GM18519 (cell line): ENCODE data around the gene STN1.
A peak's percentile ranks its signal among the peaks of the same experiment; 100 is the strongest.

Experiments
- ATAC-seq: cut with Tn5 transposase; IDR thresholded peaks from one replicate; pipeline ENCODE4 v1.9.1; 2021; ENCODE audit warnings: mild to moderate bottlenecking, moderate library complexity; ENCODE audit not compliant: unreplicated experiment, low FRiP score

STN1 gene

DNA sequence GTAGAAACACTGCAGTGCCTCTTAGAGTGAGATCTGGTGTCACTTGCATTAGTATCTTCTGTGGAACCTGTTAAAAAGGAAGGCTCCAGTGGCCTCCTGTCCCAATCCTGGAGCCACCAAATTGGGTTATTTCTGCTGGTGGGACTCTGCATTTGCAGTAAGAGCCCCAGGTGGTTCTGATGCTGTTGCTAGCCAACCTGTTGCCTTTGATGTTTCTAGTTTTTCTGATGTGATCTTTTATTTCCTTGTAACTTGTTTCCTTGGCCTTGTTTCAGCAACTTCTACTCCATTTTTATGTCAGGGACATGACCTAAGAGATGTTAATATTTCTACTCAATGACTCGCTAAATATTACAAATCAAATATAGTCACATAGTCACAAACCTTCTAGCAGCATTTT lies 12.5 kb upstream of the STN1 start:
- no peak for ATAC-seq

DNA sequence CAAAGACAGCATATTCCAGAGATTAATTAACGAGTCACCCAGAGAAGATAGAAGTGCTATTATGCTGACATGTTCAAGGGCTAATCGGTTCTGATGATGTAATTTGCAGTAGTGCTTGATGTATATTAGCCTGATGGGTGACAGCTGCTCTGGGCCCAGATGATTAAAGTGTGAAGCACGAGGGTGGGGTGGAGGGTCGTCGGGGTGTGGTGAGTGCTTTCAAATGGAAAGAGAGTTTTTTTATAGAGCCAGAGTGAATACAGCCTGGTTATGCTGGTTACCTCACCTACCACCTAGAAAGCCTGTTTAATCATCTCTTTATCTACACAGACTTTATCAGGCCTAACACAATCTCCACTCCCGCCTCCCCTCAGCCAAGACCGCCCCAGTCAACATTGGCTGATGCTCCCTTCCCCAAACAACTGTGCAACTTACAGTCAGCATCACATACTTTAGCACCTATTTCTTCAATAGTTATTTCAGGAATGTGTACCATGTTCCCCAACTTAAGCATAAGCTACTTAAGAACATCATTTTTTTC lies 11.5 kb upstream of the STN1 start:
- ATAC-seq, result no peak

DNA sequence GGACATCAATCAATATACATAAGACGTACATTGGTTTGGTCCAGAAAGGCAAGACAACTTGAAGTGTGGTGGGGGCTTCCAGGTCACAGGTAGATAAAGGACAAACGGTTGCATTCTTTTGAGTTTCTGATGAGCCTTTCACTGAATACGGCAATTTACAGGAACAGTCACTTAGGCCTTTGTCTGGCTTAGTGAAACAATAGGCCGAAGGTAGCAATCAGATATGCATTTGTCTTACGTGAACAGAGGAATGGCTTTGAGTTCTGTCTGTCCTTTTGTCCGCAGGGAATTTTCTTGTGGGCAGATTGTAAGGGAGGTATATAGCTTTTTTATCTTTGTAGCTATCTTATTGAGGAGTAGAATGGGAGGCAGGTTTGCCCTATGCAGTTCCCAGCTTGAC lies 10.8 kb upstream of the STN1 start:
- ATAC-seq, result no peak

DNA sequence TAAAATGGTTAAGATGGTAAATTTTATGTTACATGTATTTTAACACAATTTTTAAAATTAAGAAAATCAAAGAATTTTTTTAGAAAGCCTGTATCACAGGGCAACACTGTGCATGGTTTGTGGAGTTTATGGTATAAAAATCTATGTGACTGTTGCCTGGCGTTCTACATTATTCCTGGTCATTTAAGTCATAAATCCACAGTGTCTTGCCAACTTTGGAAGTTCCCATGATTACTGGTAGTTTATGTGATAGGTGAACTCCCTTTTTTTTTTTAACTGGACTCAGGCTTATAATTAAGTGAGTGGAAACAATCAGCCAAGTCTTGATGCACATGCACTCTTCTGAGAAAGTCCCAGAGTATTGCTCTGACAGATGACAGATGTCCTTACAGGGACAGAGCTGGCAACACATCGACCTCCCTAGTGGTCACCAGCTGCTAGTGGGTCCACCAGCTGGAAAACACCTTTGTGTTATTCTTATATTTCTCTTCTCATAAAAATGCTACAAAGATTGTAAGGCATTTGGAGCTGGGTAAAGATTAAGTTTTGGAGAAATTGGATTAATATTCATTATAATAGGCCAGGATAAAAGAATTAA lies 8.8 kb upstream of the STN1 start:
- no peak for ATAC-seq

DNA sequence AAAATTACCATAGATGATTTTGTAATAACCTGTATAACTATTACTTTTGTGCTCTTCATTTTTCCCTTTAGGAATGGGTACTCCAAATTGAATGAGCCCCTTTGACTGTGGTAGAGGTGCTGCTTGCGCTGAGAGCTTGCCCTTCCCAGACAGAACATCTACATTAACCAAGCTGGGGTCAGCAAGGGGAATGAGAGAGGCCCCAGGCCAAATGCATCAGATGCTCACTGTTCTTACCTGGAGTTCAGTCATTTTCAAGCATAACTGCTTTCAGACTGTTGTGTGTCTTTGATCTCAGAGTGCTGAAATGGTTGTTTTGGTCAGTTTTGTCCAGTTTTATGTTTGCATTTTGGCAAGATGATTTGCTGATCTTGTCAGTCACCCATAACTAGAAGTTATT lies 7.6 kb upstream of the STN1 start:
- ATAC-seq, result no peak

DNA sequence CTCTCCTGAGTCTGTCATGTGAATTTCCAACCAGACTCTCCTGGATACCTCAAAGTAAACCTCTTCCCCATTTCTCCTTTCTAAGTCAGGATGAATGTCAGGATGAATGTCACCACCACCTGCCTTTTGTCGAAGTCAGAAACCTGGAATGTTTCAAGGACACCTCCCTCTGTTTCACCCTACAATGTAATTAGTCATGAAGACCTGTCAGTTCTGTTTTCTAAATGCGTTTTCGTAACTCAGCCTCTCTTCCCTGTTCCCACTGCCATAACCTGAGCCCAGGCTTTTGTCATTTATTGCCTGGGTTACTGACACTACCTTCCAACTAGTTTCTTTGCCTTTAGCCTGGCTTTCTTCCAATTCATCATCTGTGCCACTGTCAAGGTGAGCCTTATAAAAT lies 5.5 kb upstream of the STN1 start:
- no peak for ATAC-seq

DNA sequence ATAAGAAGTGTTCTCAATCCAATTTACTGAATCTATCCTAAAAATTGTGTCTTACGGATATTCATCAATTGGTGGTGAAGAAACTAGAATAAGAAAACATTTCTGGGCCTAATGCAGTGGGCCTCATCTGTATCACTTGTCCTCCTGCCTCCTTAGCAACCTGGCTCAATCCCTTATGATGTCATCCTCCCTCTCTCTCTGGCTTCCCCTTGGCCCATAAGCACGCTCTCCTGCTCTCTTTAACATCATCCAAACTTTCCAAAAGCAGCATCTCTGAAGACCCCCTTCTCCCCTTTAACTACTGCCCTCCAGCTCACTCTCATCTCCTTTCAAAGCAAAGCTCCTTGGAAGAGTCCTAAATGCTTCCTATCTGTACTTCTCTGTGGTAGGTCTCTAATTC lies 4.7 kb upstream of the STN1 start:
- no peak for ATAC-seq

DNA sequence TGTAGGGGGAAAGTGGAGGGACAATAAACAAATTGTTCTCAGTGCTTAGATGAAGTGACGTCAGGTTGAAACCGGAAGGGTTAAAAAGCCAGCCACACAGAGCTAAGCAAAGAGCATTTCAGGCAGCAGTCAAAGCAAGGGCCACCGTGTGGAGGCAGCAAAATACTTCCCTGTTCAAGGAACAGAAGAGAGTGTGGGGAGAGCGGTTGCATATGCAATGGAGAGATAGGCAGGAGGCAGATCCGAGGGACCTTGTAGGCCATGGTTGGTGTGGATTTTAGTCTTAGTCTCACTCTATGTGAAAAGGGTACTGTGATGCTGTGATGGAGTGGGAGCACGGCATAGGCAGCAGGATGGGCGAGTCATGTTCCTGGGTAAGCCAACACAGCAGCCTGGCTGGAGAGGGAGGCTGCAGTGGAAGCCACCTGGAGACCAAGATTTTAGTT lies 3.8 kb upstream of the STN1 start:
- ATAC-seq, result peak; percentile 32

DNA sequence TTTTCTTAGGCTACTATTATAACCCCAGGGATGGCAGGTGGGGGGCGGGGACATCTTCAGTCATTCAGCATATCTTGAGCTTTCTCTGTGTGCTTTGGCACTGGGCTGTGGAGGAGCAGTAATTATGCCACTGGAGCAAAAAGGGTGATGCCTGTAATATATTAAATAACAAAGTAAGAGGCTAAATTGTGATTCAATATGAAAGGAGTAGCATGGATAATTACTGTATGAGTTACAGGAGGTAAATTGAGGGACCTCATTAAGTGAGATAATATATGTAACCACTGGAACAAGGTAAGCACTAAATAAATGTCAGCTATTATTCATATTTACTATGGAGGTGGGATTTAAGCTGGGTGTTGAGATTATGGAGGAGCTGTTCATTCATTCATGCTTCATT lies 3.3 kb upstream of the STN1 start:
- no peak for ATAC-seq

DNA sequence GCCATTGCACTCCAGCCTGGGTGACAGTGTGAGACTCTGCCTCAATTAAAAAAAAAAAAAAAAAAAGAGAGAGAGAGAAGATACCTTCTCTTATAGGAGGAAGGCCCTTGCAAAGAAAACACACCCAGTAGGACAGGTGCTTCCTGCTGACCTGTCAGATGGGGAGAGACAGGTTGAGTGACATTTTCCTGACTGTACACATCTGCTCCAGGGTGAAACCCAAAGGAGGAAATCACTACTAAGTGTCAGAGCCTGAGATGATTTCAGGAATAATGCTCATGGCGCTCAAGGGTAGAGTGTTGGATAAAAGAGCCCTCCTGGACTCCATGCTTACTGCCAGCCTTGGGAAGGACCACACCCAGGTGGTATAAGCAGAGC lies 1.7 kb upstream of the STN1 start:
- ATAC-seq, result no peak

DNA sequence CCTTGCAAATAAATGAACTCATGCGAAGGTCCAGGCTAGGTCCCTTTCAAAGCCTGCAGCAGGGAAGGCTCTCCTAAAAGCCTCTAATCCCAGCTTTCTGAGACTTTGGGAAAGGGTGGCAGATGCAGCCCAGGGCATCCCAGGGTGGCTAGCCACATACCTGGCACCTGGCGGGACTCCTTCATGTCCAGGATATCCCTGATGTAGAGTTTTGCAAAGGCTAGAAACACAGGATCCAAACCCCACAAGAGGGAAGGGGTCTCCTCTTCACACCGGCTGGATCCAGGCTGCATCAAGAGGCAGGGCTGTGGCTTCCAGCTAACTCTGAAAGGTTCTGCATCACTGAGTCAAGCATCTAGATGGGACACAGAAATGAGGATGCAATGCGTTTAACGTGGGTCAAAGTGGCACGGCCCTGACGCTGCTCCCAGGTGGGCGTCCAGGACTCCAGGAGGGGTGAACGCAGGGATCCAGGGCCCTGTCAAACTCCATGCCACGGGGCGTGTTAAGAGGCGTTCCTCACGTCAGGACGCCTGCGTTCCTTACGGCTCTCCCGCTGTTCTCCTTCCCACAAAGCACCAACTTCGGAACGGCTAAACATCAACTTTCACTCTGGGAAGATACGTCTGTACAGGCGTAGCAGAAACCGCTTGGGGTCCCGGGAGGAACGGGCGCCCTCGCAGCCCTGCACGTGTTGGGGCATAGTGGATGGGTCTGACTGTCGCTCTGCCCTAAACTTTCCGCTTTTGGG lies 507 bp downstream of the STN1 start:
- ATAC-seq, result no peak

DNA sequence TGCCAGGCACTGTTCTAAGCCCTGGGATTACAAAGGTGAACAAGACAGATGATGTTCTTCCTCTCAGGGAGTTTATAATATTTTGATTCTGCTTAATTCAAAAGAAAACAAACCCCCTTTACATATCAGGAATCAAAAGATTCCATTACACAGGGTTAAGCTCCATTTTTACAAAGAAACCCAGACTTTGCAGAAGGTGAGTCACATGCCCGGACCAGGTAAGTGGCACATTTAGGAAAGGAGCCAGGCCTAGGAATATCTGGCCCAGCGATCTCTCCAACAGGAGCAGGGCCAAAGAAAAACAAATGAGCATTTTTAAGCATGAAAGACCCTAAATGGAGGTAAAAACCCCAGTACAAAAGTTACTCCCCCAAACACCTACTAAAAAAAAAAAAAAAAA lies 1.1 kb downstream of the STN1 start:
- ATAC-seq, result no peak

DNA sequence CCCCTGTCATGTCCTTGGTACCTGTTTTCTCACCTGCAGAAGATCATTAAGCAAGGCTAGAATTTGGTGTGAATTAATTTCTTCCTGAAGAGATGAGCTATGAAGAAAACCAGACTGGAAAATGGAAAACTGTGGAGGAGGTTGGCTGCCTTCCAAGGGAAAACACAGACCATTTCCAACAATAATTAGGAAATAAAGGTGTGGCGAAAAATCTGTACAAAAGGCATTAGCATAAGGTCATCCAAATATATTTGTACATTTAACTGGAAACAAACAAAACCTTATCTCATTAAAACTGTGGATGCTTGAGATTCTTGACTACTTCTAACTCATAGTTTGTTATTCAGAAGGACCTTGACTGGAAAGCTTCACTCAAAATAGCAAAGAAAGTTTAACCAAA lies 1.7 kb downstream of the STN1 start:
- no peak for ATAC-seq

DNA sequence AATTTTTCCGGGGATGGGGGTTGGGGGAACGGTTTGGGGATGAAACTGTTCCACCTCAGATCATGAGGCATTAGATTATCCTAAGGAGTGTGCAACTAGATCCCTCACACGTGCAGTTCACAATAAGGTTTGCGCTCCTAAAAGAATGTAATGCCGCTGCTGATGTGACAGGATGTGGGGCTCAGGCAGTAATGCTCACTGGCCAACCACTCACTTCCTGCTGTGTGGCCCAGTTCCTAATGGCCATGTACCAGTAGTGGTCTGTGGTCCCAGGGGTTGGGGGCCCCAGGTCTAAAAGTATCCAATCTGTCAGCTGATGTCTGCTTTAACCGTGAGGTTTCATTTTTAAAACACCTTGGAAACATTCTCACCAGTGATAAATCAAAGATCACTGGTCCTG lies 2.2 kb downstream of the STN1 start:
- no peak for ATAC-seq

DNA sequence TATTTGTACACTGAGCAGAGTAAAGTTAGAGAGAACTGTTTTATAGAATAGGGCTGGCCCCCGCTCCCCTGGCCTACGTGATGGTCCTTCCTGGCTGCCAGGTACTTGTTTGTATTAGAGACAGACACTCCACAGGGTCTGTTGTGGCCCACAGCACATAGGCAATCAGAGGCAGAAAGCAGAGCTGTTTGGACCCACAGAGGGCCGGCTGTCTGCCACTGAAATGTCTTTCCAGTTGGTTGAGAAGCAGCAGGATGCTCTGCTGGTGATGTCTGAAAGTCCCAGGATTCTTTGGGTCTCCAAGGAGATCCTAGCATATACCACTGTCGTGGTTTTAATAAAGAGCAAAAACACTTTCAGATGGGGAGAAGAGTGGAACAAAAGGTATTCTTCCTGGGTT lies 5.2 kb downstream of the STN1 start:
- ATAC-seq, result no peak

DNA sequence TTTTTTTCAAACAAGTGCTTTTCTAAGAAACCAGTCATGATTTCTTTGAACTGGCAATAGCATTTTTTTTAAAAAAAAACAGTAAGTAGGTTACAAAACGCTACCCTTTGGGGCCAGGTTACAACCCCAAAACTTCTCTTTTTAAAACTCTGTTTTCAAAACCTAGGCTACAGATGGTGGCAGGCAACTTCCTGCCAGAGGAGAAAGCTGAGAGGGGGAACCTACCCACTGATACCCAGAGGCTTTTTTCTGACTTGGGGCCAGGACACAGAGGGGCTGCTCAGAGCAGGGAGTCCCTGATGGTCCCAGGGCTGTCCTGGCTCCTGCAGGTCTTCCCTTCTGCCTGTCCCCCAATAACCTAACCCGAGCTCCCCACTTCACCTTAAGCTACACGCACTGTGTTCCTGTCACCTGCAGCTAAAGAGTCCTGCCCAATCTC lies 6.9 kb downstream of the STN1 start:
- no peak for ATAC-seq

DNA sequence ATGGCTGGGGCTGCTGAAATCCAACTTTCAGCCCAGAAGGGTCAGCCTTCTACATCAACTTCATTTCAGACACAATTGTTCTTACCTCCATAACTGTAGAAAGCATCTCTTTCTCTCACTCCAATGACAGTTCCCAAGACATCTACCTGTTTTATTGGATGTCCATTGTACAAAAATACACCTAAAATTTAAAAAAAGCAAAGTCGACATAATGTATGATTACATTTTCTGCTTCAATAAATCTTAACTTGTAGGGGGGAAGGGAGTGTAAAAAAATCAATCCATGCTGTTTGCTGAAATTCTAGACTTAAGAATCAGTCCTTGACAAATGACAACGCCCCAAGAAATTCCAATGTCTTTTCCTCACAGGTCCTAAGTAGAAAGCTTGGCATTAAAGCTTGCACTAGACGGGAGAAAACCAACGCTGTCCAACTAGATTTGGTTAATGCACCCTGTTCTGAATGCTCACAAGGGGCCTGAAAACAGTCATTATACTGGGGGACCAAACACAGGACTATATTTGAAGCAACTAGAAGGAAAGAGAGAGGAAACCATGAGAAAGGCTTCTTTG lies 7.5 kb downstream of the STN1 start:
- ATAC-seq, result no peak

DNA sequence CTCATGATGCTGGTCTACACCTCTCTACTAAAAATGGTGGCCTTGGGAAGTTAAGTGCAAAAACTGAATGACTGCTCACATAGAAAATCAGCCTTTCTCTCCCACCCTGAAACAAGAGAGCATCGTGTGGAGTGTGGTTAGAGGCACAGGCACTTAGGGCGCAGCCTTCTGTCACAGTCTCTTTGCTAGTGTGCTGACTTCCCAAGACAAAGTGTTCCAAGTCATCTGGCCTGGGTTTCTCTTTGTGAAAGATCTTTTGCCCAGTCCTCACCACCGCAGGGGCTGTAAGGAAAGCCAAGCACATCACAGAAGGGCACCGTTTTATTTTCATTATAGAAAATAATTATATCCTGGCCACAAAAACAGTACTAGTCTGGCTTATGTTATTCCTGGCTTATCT lies 12.5 kb downstream of the STN1 start:
- no peak for ATAC-seq

DNA sequence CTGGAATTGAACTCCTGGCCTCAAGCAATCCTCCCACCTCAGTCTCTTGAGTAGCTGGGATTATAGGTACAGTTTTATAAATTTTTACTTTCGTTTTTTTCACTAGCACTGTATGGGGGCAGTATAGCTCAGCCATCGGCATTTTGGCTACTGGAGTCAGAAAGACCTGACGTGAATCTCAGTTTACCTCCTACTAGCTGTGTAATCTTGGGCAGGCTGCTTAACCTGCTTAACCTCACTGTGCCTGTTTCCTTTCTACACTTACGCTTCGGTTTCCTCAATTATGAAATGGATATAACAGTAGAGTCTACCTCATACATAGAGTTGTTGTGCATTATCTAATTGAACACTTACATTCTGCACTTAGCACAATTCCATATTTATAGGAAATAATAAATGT lies 16.7 kb downstream of the STN1 start:
- no peak for ATAC-seq

DNA sequence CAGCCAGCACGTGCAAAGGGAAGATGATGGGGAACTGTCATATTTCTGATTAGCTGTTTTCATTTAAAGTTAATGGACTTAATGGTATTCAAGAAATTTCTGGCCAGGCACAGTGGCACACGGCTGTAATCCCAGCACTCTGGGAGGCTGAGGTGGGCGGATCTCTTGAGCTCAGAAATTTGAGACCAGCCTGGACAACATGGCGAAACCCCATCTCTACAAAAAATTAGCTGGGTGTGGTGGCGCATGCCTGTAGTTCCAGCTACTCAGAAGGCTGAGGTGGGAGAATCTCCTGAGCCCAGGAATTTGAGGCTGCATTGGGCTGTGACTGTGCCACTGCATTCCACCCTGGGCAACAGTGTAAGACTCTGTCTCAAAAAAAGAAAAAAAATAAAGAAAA lies 18.7 kb downstream of the STN1 start:
- ATAC-seq, result no peak

DNA sequence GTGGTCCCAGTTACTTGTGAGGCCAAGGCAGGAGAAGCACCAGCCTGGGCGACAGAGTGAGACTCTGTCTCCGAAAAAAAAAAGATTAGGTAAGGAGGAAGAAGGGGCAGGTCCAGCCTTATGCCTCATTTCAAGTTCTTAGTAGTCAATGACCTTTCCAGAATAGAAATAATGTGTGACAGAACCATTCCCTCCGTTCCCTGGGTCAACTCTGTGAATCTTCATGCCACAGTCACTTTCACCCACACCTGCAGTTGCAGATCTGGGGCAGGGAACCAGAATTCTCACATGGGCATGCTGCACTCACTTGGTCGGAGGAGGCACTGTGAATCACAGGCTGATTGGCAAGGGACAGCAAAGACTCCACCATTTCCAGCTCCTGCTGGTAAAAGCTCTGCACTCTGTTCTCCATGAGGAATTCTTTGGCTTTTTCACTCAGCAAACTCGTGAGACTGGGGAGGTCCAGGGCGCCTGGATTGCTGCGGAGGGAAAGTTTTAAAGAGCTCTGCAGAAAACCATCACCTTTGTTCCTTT lies 20.7 kb downstream of the STN1 start:
- no peak for ATAC-seq

DNA sequence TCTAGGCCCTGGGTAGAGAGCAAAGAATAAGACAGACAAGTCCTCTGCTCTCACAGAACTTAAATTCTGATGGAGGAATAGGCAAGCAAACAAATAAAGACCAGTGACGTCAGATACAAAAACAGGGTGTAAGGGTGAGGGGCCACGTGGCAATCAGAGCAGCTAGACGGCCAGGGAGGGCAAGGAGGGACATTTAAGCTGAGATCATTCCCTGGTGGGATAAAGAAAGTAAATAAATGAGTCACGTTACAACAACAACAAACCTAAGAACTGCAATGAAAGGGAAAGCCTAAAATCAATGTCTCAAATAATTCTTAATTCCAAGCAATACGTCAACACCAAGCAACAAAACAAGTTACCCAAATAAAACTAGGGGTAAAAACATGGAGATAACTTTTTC lies 21.8 kb downstream of the STN1 start:
- no peak for ATAC-seq
